HTERT RPE-1 (cell line): ENCODE measurements around the gene PSD4.

Experiments
- in situ Hi-C: fragments of 300-500 bp; cut with MboI; formaldehyde crosslinking; loops from 4 replicates; pipeline ENCODE4 v1.14.3; 2020; ENCODE audit warnings: low sequenced_read_pairs

The PSD4 gene

GRCh38 chr2:113173542-113174375, at the start of gene PSD4:
PSD4 (plus strand) TSS chr2:113173971; CDS start chr2:113182457, 8,486 bp downstream.
- in situ Hi-C loops: no loop called here

DNA sequence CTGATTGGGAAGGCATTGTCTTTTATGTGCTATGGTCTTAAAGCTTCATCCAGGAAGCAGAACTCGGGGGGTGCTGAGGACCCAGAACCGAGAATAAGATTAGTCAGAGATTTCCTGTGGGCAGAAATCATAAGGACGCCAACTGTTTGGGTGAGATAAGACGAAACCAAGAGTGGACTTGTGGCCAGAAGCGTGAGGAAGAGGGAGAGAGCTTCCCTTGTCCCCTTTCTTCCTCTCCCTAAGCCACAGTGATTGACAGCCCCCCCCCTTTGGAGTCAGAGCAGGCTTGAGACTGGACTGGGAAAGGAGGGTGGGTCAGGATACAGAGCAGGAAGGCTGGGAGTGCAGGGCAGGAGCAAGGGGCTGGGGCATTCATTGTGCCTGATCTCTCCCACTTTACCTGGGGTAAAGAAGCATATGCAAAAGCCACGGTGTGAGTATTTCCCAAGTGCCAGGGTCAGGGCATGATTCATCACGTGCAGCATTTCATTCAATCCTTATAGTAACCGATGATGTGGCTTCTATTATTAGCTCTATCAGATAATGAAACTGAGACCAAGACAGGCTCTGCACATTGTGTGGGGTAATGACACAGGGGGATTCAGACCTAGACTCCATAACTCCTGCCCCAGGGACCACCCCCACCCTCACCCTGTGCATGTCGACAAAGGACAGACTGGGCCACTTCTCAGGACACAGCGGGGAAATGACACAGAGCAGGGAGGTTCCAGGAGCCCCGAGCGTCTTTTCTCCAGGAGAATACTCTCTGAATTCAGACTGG, 49.4 kb upstream of the PSD4 start:
- in situ Hi-C loops: no loop called here

- in situ Hi-C loops: no loop called here
Observed at GRCh38 chr2:113124984-113125855, 48.6 kb upstream of the PSD4 start.

GRCh38 chr2:113126845-113127645, 46.7 kb upstream of the PSD4 start, which contains the start of gene IL1RN:
IL1RN (plus strand) TSS chr2:113127598; CDS start chr2:113127625, 27 bp downstream.
- in situ Hi-C loops: no loop called here

- in situ Hi-C loops: no loop called here
Observed at GRCh38 chr2:113127646-113128570, 45.9 kb upstream of the PSD4 start.

- in situ Hi-C loops: no loop called here
Observed at GRCh38 chr2:113129519-113130078, 44.2 kb upstream of the PSD4 start.

DNA sequence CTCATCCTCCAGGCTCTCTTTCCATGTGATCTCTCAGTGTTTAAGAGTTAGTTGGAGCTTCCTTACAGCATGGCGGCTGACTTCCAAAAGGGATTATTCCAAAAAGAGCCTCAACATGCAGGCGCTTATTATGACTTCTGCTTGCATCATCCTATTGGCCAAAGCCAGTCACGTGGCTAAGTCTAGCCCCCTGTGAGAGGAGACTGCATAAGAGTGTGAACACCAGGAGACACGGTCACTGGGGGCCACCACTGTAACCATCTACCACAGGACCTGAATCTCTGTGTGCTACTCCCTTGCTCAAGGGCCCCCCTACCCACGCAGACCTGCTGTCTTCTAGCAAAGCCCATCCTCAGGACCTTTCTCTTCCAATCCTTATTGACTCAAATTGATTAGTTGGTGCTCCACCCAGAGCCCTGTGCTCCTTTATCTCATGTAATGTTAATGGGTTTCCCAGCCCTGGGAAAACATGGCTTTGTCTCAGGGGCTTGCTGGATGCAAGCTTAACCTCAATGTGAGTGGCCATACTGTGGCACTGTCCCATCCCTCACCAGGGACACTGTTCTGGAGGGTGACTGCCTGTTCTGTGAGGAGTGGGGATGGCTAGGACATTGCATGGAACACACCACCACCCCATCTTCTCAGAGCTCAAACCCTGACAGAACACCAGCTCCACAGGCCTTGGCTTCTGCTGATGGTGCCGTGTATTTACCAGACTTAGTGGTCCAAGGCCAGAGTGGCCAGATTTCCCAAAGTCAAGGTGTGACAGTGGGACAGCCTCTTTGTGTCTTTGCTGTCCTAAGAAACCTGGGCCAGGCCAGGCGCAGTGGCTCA, 42.2 kb upstream of the PSD4 start:
- in situ Hi-C loops: no loop called here

GRCh38 chr2:113132414-113133021, 41.3 kb upstream of the PSD4 start:
- in situ Hi-C loops: no loop called here

GRCh38 chr2:113133704-113134598, 39.8 kb upstream of the PSD4 start:
- in situ Hi-C loops: no loop called here

DNA sequence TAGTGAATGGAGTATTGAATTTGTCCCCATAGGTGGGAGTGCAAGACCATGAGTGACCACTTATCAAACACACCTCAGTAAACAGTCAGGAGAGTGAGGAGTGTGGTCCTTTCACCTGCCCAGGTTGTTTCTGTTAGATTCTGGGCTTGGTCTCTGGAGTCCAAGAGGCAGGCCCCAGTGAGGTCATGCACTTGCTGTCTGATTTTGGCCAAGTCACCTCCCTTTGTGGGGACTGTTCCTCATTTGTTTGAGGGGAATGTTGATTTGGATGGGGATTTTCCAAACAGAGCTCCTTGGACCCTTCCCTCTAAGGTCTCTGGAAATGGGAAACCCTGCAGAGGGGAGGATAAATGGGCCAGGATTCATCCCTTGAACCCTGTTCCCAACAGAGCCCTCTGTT, 39.1 kb upstream of the PSD4 start:
- in situ Hi-C loops: no loop called here

- in situ Hi-C loops: no loop called here
Observed at GRCh38 chr2:113135317-113135716, 38.5 kb upstream of the PSD4 start.

DNA sequence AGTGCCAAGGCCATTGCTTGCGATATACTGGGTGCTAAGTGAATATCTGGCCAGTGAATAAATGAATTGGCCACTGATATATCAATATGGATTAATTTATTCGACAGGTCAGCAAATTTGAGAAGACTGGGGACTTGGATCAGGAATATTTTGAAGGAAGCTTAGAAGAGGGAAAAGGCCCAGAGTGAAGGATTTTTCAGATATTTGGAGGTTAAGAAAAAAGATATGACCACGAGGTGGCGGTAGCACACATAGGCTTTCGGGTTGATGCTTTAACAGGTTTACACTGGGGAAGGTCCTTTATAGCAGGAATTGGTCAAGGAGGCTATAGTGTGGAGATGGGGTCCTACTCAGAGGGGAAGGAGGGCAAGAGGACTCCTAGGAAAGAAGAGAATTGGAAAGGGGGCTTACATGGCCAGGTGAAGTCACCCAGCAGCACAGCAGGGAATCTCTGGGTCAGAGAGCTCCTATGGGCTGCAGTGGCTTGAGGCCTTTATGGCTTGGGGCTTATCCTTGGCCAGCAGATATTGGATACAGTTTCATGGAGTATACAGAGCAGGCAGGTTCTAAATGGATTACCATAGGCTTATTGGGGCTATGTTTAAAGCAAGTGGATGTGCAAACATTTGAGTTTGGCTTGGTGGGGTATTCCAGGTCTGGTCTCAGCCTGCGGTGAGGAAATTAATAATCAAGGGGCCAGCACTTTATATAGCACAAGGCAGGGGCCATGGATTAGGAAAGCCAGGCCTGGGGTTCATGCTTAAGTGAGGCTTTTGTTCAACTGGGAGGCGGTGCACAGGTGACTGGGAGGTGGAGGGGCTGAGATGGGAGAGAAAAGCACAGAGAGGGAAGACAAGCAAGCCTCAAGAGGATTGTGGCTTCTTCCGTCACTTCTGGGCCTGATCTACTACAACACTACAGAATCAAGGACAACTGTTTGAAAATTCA, 36.7 kb upstream of the PSD4 start:
- in situ Hi-C loops: no loop called here

GRCh38 chr2:113137827-113138226, 35.9 kb upstream of the PSD4 start:
- in situ Hi-C loops: no loop called here

DNA sequence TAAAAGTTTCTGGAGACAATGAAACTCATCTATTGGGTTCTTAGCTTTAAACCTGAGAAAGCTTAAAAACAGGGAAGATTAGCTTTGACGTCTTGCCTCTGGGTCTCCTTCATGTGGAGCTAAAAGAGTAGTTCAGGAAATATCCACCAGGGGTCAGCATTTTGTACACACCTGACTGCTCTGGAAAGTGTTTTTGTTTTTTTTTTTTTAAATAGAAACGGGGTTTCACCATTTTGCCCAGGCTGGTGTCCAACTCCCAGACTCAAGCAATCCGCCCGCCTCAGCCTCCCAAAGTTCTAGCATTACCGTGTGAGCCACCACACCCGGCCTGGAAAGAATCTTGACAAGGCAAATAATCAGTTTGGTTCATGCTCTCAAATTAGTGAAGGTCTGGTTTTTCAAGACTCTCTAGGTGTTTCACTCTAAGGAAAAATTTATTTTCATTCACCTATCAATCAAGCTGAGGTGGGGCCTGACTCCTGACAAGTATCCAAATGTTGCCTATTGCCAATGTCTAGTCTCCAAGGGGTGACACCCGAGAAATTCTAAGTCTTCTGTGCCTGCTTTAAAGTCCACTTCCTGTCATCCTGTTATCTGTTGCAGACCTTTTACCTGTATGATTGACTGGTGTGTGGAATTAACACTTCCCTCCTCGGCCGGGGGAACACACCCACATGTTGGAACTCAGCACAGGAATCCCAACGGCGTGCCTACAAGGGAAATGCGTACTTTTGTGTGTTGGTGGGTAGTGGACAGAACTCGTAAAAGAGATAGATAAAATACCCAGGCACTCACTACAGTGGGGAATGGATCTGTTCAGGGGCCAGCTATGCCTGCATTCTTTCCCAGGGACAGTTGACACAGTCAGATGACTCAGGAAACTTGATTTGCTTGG, 35.1 kb upstream of the PSD4 start:
- in situ Hi-C loops: no loop called here
